Measurements from ENCODE around the gene CBY3.
"Not testable (repeated sequence)": the region's sequence is repeated elsewhere in the genome, so short reads cannot be mapped to it uniquely, and the experiment has no call there.

Gene CBY3

GRCh38 chr5:179668391-179668790 lies 12.4 kb downstream of the CBY3 start:
- no peak for DNase-seq

DNA sequence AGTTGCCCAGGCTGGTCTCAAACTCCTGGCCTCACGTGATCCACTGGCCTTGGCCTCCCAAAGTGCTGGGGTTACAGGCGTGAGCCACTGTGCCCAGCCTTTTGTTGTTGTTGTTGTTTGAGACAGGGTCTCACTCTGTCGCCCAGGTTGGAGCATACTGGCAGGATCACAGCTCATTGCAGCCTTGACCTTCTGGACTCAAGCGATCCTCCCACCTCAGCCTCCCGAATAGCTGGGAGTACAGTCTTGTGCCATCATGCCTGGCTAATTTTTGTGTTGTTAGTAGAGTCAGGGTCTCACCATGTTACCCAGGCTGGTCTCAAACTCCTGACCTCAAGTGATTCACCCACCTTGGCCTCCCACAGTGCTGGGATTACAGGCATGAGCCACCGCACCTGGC lies 19.2 kb downstream of the CBY3 start:
- not testable (repeated sequence) for DNase-seq

DNA sequence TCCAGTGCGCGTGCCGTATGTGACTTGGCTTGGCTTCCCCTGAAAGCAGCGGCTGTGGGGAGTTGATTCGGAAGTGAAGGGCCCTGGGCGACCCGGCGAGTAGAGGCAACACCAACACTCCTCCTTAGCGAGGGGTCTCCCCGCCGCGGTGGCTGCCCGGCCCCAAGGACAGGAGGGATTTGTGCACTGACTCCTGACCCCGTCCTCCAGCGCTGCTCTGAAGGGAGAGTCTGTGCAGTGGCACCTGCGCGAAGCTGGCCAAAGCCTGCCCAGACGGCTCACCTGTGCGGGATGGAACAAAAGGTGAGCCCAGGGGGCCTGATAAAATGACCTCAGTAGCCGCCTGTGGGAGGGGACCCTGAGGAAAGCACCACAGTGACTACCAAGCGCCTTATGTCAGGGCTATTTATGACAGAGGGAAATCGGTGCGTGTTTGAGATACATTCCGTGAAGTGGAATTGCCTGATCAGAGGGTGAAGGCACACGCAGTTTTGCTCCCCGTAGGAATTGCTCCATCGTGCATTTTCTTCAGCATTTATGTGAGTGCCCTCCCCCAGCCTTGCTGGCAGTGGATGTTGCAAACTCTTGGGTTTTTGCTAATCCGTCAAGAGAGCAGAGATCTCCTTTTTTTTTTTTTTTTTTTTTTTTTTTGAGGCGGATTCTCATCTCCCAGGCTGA lies 22.5 kb downstream of the CBY3 start:
- DNase-seq: not testable (repeated sequence)

DNA sequence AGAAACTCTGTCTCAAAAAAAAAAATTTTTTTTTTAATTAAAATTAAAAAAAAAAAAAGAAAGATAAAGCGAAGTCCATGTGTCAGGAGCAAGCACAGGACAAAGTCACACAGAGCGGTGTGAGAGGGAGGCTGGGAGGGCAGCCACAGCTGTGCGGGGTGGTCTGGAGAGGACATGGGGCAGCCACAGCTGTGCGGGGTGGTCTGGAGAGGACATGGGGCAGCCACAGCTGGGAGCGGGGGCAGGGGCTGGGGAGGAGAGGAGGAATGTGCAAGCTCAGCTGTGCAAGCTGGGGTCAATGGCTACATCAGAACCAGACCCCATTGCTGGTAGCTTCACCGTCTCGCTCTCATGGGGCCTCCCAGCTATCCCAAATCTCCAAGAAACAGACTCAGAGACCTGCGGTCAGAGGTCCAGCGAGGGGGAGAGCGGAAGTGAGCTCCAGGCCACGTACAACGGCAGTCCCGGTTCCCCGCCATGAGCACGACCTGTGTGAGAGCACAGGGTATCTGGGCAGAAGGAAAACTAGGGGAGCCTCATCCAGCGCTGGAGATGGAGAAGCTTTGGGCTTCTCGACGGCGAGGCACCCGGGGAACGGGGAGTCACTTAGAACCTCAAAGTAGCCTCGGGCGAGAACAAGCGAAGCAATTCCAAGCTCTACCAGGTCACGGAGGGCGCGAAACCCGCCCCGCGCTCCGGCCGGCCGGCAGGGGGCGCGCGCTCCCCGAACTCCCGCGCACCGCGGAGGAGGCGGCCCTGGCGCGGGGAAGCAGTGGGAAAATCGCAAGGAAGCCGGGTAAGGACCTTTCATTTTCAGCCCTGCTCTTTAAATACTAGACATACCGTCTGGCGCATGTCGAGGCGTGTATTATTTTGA lies 23.3 kb downstream of the CBY3 start:
- DNase-seq: not testable (repeated sequence)

GRCh38 chr5:179653135-179653534 lies 27.7 kb downstream of the CBY3 start:
- not testable (repeated sequence) for DNase-seq

DNA sequence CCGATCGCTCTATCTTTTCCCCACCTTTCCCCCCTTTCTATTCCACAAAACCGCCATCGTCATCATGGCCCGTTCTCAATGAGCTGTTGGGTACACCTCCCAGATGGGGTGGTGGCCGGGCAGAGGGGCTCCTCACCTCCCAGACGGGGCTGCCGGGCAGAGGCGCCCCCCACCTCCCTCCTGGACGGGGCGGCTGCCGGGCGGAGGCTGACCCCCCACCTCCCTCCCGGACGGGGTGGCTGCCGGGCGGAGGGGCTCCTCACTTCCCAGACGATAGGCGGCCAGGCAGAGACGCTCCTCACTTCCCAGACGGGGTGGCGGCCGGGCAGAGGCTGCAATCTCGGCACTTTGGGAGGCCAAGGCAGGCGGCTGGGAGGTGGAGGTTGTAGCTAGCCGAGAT lies 30.6 kb downstream of the CBY3 start:
- not testable (repeated sequence) for DNase-seq

DNA sequence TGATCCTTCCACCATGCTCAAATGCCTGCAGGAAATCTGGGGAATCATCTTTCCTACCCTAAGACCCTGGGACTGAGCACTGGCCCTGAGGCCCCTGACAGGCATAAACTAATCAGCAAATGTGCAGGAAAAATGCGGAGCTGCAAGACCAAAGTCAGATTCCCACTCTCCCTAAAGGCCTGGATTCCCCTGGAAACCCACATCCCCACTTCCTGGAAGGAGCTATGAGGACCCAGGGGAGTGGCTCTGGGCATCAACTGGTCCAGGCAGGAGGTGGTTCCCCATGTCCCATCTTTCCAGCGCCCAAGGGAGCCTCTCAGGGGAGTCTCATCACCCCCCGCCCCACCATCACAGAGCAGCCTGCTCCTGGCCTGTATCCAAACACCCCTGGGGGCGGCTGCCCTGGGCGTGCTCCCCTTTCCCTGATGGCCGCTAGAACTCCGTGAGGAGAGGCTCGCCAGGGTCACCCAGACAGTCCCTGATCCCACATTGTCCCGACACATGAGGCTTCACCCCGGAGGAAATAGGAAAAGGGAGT lies 31.6 kb downstream of the CBY3 start:
- DNase-seq: not testable (repeated sequence)

- no peak for DNase-seq
Measured at GRCh38 chr5:179648410-179648809, 32.4 kb downstream of the CBY3 start.

DNA sequence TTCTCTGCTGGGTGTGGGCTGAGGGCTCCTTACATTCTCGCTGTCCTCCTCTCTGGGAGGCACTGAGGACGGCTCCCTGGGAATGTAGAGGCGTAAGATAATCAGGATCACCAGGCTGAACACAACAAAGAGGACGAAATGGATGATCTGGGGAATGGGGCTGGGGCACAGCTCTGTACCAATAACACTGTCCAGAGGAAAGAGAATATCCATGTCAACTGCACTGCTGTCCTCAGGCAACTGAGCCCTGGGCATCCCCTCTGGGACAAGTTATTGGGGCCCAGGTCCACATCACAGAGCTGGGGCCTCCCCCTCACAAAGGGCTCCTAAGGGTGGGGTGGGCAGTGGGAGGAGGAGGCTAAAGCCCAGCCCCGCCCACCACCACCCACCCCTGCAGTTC lies 36.1 kb downstream of the CBY3 start:
- not testable (repeated sequence) for DNase-seq

- not testable (repeated sequence) for DNase-seq
Measured at GRCh38 chr5:179643141-179643920, 37.5 kb downstream of the CBY3 start.

DNA sequence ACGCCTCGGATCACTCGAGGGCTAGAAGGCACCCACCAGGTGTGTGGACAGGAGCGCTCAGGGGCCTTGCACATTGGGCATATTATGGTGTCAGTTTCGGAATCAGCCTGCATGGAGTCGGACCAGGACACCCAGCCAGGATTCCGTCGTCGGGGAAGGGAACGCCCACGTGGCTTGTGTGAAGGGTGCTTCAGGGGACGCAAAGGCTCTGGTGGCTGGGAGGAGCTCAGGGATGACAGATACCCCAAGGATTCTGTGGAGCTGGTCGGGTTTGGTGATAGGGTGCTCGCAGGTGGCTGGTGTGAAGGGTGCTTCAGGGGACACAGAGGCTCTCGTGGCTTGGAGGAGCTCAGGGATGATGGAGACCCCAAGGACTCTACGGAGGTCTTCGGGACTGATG lies 38.2 kb downstream of the CBY3 start:
- not testable (repeated sequence) for DNase-seq

DNA sequence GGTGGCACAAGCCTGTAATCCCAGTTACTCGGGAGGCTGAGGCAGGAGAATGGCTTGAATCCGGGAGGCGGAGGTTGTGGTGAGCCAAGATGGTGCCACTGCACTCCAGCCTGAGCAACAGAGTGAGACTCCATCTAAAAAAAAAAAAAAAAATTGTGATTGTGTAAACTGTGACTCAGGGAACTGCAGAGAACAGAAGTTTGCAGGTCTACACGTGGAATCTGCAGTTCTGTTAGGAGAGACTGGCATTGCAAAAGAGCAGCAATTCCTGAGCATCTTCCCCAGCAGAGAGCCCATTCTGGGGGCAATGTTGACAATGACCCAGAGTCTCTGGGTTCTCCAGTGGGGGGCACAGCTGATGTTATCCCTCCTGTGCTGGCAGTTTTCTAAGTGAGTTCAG lies 39.1 kb downstream of the CBY3 start:
- not testable (repeated sequence) for DNase-seq

GRCh38 chr5:179639296-179639695 lies 41.5 kb downstream of the CBY3 start:
- DNase-seq: not testable (repeated sequence)

GRCh38 chr5:179634370-179635172 lies 46.3 kb downstream of the CBY3 start:
- DNase-seq: not testable (repeated sequence)

DNA sequence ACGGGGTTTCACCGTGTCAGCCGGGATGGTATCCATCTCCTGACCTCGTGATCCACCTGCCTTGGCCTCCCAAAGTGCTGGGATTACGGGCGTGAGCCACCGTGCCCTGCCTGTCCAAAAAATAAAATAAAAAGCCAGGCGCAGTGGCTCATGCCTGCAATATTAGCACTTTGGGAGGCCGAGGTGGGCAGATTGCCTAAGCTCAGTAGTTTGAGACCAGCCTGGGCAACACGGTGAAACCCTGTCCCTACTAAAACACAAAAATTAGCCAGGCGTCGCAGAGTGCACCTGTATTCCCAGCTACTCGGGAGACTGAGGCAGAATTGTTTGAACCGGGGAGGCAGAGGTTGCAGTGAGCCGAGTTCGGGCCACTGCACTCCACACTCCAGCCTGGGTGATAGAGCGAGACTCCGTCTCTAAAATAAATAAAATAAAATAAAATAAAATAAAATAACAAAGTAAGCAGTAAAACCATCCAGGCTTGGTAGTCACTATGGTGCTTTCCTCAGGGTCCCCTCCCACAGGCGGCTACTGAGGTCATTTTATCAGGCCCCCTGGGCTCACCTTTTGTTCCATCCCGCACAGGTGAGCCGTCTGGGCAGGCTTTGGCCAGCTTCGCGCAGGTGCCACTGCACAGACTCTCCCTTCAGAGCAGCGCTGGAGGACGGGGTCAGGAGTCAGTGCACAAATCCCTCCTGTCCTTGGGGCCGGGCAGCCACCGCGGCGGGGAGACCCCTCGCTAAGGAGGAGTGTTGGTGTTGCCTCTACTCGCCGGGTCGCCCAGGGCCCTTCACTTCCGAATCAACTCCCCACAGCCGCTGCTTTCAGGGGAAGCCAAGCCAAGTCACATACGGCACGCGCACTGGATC lies 47.1 kb downstream of the CBY3 start:
- DNase-seq: not testable (repeated sequence)
